GM21360 (cell line): ENCODE measurements around the gene PTPRG.
"Not testable (repeated sequence)": the region's sequence is repeated elsewhere in the genome, so short reads cannot be mapped to it uniquely, and the experiment has no call there.

ENCODE experiments used
- ATAC-seq: cut with Tn5 transposase; IDR thresholded peaks from one replicate; pipeline ENCODE4 v1.9.1; 2021; ENCODE audit warnings: mild to moderate bottlenecking, moderate library complexity; ENCODE audit not compliant: unreplicated experiment

Gene PTPRG

DNA sequence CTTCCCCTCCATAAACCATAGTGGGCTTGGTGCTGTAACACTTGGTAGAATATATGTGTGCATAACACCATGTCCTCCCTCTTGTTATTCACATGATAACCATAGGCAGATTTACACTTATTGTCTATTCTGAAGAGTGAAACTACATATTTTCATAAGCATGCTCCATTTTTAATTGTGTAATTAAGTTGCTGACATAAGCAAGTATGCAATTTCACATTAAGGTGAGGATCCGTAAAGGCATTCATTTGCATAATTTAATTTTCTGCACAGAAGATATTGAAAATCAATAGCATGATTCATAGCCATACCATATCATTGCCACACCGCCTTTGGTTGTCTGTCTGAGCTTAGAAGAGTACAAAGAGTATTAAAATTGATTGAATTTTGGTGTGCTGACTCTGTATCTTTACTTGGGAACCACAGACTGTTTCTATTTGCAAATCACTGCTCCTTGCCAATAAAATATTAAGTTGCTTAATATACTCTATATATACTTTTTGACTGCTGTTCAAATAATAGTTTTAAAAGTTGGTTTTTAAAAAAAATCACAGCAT is 182.4 kb downstream of the PTPRG start:
- ATAC-seq: no peak

DNA sequence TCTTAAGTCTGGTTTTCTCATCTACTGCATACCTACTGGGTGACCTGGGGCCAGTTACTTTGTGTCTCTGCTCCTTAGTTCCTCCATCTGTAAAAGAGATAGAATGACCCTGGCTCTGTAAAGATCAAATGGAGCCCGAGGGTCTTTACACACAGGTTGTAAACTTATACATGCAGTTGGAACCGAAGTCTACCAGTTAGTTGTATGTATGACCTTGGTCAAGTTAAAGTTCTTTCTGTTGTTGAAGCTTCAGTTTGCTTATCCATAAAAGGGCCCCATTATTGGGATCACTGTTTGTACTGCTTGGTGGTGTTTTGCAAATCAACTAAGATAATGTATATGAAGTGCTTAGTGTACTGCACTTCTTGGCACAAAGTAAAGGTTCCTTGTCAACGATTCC is 186.9 kb downstream of the PTPRG start:
- no peak for ATAC-seq

DNA sequence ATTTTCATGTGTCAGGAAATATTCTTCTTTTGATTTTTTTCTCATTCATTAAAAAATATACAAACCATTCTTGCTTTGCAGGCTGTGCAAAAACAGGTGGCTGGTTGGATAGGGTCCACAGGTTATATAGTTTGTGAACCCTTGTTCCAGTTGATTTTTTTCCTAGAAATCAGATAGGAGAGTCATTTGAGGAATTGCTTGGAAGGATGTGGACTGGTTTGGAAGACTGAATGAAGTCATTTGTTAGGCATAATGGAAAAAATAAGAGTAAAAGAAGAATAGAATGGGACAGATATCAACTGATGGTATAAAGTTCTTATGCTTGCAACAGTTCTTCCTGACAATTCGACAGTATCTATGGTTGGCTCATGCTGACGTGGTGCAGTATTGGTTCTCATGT is 189.4 kb downstream of the PTPRG start:
- ATAC-seq: no peak

DNA sequence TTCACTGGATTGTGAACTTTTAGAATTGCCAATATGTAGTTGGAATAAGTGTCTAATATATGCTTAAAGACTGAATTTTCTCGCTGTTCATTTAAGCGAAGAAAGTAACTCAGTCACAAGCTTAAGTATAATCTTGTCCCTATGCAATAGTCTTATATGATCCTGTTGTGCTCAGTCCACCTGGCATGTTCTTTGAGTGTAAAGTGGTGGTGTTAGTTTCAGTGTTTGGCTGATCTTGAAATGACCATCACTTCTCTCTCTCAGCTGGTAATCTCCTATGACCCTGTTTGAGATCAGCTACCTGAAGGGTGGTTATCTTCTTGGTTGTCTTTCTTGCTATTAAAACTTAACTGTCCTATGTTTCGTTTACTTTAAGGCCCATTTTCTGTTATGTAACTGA is 197.5 kb downstream of the PTPRG start:
- ATAC-seq: no peak

DNA sequence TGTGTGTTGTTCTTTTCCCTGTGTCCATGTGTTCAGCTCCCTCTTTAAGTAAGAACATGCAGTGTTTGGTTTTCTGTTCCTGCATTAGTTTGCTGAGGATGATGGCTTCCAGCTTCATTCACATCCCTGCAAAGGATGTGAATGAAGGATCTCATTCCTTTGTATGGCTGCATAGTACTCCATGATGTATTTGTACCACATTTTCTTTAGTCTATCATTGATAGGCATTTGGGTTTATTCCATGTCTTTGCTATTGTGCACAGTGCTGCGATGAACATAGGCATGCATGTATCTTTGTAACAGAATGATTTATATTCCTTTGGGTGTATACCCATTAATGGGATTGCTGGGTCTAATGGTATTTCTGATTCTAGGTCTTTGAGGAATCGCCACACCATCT is 199.4 kb downstream of the PTPRG start:
- ATAC-seq: not testable (repeated sequence)

DNA sequence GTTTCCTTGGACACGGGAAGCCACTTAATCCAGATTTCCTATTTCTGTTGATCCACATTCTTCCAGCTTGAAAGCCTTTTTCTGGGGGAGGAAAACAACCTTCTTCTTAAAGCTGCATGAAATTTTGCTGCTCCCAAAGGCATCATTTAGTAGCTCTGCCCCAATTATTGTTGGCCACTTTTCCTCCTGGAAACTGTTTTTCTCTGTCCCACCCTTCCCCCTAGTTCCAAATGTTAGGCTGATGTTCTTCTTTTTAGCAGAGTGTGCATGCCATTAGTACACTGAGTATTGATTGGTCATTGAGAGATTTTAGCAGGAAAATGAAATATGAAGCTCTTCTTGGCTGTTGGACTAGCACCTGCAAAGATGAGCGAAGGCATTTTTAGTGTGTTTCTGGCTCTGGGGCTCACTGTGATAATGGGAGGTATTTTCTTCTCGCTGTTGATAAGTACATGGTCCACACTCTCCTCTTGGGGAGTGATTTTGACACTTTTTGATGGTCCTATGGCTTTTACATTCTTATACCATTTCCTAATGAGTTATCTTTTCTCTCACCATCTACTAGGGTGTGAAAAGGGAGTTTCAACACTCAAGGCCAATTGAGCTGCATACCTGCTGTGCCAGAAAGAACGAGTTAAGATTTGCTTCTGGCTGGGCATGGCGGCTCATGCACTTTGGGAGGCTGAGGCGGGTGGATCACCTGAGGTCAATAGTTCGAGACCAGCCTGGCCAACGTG is 200.5 kb downstream of the PTPRG start:
- no peak for ATAC-seq

DNA sequence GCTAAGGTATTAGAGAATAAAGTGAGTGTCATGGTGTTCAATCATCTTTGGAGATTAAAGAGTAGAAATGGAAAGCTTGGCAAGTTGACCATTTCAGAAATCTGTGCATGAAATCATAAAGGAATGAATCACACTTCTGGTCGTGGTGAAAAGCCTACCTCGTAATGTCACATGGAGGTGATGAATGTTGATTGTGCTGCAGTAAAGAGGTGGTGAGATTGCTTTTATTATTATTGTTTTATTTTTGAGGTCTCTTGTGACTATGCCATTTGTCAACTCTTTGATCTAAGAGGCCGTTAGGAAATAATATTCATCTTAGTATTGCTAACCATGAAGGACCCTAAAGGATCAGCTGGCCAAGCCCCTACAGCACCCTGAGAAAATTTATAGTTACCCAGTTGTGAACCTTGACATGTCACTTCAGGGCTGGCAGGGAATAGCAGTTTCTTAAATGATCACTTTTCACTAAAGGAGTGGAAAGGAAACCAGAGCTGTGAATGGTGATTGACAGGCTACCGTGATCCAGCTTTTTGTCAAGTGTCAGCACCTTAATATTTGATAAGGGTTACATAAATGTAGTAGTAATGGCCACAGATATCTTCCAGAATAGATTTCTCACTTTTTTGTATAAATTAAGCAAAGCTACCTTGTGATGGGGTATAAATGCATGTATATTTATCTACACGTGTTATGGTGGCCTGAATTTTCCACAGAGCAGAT is 203.9 kb downstream of the PTPRG start:
- ATAC-seq: no peak

DNA sequence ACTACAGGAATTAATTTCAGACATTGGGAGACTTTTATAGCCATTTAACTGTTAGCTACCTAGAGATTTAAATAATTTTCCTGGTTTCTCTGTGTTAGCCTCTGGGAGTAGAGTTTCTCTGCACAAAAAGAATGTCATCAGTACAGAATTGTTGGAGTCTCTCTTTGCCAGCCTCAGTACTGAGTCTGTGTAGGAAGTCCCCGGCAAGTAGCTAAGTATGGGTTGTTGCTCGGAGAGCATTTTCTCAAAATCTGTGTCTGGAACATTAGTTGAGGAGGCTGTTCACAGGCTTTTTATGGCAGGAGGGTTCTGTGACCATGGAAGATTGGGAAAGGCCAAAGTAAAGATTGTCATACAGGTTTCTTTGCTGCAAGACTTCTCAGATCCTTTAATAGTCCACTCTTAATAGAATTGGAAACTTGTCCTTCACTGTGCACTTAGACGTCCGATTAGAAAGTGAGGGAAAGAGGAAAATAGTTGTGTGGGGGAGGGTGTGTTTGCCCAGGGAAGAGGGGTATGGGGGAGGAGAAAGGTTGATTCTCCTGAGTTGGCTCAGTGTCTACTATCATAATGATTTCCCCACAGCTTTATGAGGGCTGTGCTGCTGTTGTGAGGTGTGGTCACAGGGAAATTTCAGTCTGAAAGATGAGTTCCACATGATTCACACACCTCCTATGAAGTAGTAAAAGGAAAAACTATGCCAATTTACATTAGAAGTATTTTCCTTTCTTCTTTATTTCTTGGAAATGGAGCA is 207.1 kb downstream of the PTPRG start:
- no peak for ATAC-seq

DNA sequence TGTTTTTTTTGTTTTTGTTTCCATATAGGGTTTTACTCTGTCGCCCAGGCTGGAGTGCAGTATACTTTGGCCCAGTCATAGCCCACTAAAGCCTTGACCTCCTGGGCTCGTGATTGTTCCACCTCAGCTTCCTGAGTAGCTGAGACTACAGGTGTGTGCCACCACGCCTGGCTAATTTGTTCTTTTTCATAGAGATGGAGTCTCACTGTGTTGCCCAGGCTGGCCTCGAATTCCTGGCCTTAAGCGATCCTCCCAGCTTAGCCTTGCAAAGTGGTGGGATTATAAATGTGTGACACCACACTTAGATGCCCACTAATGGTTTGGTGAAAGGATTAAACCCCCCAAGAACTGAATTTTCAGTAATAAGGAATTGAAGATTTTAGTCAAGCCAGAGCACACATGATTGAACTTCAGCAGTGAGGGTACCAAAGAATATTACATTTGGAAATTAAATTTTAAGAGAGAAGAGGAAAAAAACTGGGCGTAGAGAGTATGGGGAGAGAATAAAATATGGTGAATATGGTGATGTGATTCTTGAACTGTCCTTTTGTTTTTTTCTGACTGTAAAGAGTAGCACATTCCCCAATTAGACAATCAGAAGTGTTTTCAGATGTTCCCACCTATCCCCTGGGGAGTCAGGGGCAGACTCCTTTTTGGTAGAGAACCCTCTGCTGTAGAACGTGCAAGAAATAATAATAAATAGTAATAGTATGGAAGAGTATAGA is 208.1 kb downstream of the PTPRG start:
- no peak for ATAC-seq

DNA sequence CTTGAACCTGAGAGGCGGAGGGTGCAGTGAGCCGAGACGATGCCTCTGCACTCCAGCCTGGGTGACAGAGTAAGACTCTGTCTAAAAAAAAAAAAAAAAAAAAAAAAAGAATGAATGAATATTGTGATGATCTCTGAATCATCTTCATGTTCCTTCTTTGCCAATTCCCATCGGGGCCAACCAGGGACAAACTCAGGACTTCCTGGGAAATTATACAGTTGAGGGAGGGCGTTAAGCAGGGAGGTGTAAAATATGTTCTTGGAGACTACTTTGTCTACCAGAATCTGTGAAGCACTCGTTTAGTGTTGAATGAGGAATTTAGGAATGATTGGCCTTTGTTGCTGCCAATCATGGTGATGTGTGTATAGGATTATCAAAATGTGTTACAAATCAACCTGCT is 210.6 kb downstream of the PTPRG start:
- ATAC-seq: no peak

DNA sequence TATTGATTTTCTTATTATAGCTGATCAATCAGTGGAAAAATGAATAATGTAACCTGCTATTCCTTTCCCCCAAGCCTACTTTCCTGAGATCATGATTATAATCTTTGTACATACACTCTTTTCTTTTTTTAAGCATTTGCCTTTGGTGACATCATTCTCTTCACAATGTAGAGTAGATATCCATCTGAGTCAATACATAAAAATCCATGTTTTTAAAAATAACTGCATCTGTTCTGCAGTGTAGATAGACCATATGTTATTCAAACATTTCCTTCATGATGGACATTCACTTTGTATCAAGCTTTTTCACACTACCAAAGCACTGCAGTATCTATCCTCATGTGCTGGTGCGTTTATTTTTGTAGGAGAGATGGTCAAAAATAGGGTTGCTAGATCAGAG is 211.1 kb downstream of the PTPRG start:
- ATAC-seq: no peak

DNA sequence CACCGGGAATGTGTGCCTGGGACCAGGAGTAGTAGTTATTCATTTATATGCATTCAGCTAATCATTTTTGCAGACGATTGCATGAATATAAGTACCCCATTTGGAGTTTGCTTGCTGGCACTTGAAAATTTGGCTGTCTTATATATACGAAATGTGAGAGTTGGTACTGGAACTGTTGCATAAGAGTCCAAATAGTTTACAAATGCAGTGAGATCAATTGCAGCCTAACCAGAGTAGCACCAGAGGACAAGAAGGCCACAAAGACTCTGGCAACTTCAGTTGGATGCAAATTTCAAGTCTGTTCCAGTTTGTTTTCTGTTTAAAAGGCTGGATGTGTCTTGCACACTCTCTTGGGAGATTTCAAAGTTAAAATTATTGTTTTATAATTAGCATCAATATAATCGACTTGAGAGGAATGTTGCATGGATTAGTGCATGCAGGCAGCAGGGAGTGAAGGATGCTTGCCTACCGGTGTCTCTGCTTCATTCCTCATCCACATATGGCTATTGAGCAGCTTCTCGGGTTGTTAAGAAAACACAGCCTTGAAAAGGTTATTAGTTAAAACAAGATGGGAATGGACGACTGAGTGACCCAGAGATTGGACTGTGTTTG is 213.0 kb downstream of the PTPRG start:
- ATAC-seq: no peak

DNA sequence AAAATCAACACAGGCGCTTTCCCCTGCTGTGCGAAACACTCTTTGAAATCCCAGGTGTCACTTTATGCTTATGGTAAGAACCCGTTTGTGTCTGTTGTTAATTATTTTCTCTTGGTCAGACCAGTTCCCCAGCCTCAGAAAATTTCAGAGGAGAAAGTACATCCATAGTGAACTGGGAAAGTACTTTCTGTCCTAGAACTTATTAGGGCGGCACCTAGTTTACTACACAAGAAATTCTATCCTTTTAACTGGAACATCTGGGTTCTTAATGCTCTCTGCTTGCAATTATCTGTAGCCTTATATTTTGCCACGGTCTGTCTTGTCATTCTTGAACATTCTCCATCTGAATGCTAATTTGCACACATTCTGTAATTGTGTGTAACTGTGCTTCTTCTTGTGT is 215.0 kb downstream of the PTPRG start:
- no peak for ATAC-seq

DNA sequence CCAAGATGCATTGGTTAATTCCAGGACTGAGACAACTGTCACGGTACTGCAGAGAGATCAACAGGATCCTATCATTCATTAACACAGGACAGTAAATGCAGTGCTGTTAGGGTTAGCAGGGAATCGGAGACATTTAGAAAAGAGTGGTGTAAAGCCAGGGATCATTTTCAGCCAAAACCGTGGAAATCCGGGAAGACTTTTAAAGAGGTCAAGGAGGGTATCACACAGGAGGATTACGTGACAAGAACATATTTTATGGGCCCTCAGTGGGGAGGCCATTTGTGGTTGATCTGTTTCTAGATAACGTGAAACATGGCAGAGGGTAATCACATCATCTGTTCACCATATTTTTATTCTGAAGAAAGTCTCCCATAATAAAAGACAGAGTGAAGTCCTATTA is 216.1 kb downstream of the PTPRG start:
- no peak for ATAC-seq

DNA sequence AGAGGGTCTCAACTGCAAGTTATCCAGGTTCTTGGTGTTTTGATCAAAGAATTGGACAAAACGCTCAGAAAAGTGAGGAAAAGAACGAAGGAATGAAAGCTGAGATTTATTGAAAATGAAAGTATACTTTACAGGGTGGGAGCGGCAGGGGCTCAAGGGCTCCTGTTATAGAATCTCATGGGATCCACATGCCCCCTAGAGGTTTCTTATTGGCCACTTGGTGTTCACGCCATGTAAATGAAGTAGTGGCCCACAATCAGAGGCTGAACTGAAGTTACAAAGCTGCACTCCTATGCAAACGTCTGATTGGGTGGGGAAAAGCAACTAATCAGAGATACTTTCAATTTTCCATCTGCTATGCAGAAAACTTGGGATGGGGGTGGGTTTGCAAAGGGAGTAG is 216.7 kb downstream of the PTPRG start:
- no peak for ATAC-seq

DNA sequence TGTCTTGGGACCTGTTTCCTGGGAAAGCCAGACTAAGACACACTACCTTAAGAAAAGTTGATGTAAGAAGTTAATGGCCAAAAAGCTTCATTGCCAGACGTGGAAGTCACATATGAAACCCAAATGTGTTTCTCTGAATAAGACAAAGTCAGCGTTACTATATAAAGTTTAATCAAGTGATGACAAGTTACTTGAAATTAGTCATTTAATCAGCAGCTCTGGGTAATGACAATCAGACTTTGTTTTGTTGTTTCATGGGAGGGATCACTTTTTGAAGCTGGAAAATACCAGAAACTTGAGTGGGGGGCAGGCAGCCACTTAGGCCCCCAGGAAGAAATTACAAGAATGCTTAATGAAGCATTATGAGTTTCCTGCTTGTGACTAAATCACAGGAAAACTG is 218.6 kb downstream of the PTPRG start:
- no peak for ATAC-seq

DNA sequence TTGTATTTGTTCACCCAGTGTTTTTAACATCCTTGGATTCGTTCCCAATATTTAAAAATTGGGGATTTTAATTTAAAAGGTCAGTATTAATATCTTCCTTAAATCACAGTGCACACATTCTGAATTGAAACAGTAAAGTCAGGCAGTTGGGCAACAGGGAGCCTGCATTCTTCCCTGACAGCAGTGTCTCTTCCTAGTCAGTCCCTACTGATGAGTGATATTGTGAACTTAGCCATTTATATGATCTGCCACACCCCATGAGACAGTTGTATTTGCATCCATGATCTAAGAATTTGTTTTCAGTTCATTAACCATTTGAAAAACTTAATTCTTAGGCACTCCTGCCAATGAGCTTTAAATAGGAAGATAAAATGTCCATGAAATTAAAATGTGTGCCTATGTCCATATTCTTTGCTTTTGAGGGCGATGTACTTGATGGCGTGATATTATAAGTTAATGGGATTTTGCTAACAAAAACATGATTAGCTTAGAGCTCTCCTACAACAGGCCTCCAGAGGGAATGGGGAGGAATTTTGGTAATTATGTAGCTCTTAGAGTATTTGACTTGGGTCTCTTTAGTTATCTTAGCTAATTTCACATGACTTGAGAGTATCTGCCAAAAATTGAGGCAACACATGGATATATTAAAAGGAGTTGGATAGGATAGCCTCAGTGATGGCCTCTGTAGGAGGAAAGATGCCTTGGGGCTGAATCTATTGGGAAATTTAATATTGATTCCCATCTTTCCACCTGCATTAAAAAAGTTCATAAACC is 219.3 kb downstream of the PTPRG start:
- ATAC-seq: no peak

DNA sequence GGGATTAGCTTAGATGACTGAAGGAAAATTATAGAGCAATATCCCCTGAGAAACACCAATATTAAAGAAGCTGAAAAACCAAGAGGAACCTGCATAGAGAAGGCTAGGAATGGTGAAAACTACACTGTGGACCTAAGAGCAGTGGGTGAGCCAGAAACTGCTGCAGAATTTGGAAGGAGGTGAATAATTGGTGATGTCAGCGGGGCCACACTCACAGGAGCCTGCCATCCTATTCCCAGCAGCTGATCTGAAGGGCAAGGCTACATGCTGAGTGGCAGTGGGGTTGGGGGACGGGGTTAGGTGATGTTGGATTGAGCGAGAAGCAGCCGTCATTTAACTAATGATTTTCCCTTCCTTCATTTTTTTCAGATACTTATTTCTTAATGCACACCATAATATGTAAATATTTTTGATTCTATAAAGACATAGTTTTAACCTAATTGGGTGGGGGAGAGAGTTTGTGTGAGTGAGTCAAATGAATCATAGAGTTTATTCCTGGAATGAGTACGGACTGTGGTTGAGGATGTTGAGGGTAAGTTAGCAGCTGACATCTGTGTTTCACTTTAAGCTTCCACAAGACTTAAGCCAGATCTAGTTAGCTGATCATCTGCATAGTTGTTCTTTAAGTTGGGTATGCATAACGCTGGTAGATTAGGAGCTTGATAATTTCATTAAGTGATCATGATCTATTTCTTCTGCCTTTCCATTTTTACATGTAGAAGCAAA is 222.8 kb downstream of the PTPRG start:
- no peak for ATAC-seq
